ENCODE results near the gene GPR143.

Gene GPR143

DNA sequence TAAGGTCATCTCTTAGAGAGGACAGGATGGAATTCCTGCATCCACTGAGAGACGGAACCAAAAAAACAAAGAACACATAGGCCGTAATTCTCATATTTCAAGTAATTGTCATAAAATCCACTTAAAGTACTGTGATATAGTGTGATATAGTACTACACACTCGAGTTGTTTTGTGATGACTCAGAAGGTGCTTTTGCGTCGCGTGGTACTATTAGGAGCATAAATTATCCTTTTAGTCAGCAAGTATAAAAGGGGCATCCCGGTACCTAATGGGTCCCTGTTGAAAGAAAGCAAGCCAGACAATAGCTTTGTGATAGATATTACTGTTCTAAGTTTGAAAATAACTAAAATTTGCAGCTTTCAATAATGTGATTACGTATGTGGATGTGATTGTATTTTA, 55.3 kb downstream of the GPR143 start:
- peaks cover 4% of the 10 kb centered on the region for H3K27me3 Mint-ChIP-seq (ENCODE audit: low read depth, poor library complexity)
- H3K4me1 Mint-ChIP-seq: peaks cover 8% of the 10 kb centered on the region
- no peak overlapping the region for H3K27ac Mint-ChIP-seq
- H3K9me3 Mint-ChIP-seq: peaks cover 45% of the 10 kb centered on the region
- DNase-seq: no peak
- no peak for TF ChIP-seq CTCF (IDR thresholded peaks at IDR 0.05)
- no peak overlapping the region for H3K4me3 Mint-ChIP-seq
- peaks cover 90% of the 10 kb centered on the region for H3K36me3 Mint-ChIP-seq (ENCODE audit: low read depth)

DNA sequence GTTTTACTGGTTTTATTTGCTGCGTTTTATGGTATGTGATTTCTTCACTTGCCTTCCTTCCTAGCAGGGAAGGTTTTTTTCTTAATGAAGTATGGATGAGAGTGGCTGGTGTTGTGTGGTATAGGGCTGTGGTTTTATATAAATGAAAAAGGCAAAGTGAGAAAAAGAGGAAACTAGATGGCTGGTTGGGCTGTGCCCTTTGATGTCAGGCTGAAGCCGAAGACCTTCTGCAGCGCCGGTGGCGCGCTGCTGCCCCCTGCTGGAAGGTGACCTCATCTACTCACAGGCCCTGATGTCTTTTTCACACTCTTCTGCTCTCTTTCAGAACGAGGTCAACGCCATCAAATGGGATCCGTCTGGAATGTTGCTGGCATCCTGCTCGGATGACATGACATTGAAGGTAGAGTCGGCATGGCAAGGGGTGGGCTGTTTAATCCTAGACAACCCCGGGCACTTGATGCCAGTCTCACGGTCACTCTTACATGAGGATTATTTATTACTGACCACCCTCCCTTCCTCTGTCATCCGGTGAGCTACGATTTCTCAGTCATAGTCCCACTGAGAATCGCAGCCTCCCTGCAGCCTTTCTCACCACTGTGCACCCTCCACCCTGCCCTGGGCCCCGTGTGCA, 56.6 kb downstream of the GPR143 start:
- Mint-ChIP-seq H3K4me3 (no peak overlapping the region), H3K27me3 (ENCODE audit: low read depth, poor library complexity) (peaks cover 4% of the 10 kb centered on the region), H3K36me3 (ENCODE audit: low read depth) (peaks cover 90% of the 10 kb centered on the region)

DNA sequence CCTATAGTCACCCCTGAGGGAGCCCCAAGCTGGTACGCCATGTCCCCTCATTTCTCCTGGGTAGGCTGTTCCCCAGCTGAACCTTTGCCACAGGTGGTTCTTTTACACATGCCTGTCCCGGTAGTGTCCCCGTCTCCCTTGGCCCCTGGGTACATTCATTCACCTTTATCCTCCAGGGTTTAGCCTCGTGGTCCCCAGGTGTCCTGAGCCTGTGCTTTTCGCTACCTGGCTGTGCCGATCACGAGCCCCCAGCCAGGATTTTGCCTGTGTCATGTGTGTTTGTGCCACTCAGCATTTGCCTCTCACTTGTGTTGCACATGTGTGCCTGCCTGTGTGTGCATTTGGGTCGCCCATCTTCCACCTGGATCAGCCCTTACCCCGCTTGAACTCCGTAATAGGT, 57.6 kb downstream of the GPR143 start:
- no peak for TF ChIP-seq CTCF (IDR thresholded peaks at IDR 0.05)
- Mint-ChIP-seq H3K4me1 (peaks cover 15% of the 10 kb centered on the region), H3K36me3 (ENCODE audit: low read depth) (peaks cover 89% of the 10 kb centered on the region), H3K4me3 (no peak overlapping the region), H3K27ac (peak overlapping the region; percentile 81), H3K9me3 (peaks cover 52% of the 10 kb centered on the region), H3K27me3 (ENCODE audit: low read depth, poor library complexity) (peaks cover 4% of the 10 kb centered on the region)
- DNase-seq: no peak

More for the DNA sequence above, 56.6 kb downstream of the GPR143 start:
- Mint-ChIP-seq H3K9me3 (peaks cover 52% of the 10 kb centered on the region), H3K4me1 (peaks cover 12% of the 10 kb centered on the region), H3K27ac (no peak overlapping the region)
- peak; percentile 81 for TF ChIP-seq CTCF (IDR thresholded peaks at IDR 0.05)
- peak; percentile 82 for DNase-seq

DNA sequence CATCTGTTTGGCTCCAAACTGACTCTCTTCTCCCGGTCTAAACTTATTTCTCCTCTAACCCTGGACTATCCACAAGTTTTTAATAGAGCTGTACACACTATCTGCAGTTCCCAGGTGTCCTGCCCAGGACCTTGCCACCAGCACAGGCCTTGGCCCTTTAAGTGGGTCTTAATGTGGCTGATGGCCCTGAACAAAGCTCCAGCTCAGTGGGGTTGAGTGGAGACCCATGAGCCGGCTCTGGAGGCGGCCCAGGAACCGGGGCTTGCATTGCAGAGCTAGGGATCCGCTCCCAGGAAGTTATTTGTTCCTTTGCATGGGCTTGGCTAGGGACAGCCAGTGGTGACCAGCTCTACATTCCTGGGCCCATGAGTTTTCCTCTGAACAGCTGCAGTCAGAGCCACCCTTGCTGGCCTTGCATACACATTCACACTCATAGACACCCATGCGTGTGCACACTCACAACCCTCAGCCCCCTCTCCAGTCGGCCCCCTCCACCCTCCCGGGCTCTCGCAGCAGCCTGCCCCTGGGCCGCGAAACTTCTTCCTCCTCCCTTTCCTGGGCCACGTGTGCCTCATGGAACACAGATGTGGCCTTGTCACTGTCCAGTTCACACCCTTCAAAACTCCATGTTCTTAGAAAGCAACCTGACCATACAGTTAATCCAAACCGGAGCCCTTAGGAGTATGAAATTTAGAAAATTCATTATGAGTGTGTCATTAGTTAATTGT, 58.2 kb downstream of the GPR143 start:
- no peak for DNase-seq
- H3K27ac Mint-ChIP-seq: peak overlapping the region; percentile 89
- H3K4me3 Mint-ChIP-seq: no peak overlapping the region
- H3K9me3 Mint-ChIP-seq: peaks cover 52% of the 10 kb centered on the region
- H3K27me3 Mint-ChIP-seq (ENCODE audit: low read depth, poor library complexity): peaks cover 4% of the 10 kb centered on the region
- peaks cover 89% of the 10 kb centered on the region for H3K36me3 Mint-ChIP-seq (ENCODE audit: low read depth)
- peaks cover 15% of the 10 kb centered on the region for H3K4me1 Mint-ChIP-seq
- TF ChIP-seq CTCF (IDR thresholded peaks at IDR 0.05): no peak

GRCh38 chrX:9706421-9706820, 59.2 kb downstream of the GPR143 start:
- peaks cover 89% of the 10 kb centered on the region for H3K36me3 Mint-ChIP-seq (ENCODE audit: low read depth)
- H3K27me3 Mint-ChIP-seq (ENCODE audit: low read depth, poor library complexity): peaks cover 4% of the 10 kb centered on the region
- H3K4me1 Mint-ChIP-seq: peaks cover 15% of the 10 kb centered on the region
- no peak for DNase-seq
- peaks cover 49% of the 10 kb centered on the region for H3K9me3 Mint-ChIP-seq
- H3K27ac Mint-ChIP-seq: peak overlapping the region; percentile 39
- no peak overlapping the region for H3K4me3 Mint-ChIP-seq
- no peak for TF ChIP-seq CTCF (IDR thresholded peaks at IDR 0.05)

Data from nephron progenitor cell (in vitro differentiated cells).